SHP77 (cell line): ENCODE measurements around the gene GLRA1.
"Not testable (repeated sequence)": the region's sequence is repeated elsewhere in the genome, so short reads cannot be mapped to it uniquely, and the experiment has no call there.

ENCODE experiments used
- DNase-seq, 2 experiments: peaks; one replicate each; lab custom pipeline; 2025; lab: John Stamatoyannopoulos, UW

GLRA1 gene

GRCh38 chr5:151812757-151813309 is 111.8 kb downstream of the GLRA1 start:
- no peak for DNase-seq

DNA sequence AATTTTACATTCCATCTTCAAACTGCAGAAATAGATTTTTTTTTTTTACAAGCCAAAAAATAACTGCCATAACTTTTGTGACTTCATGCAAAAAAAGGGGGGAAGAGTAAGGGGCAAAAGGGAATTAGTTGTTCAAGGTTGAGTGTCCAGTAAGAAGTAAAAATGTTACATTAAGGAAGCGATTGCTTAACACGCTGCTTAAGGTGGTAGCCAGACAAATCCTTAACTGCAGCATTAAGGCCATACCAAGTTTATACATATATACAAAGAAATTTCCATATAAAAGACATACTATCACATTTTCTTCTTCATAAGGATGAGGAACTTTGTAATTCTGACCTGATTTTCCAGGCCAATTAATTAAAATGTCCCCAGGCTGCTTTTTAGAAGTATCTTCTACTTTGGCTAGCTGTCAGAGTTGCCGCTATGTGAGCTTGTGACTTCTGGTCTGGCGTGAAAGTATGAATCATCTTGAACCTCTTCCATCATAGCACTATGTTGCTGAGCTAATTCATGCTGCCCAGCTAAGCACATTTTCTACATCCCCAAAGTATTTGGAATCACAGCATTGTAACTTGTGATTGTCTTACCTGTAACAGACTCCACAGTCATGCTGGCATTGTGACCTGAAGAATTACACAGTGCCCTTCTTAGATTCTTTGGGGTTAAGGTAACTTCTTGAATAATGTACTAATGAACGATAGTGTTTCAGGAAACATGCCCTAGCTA is 112.9 kb downstream of the GLRA1 start:
- no peak for DNase-seq

GRCh38 chr5:151810897-151811296 is 113.8 kb downstream of the GLRA1 start:
- DNase-seq: no peak

- DNase-seq: no peak
These were observed 114.2 kb downstream of the GLRA1 start for GRCh38 chr5:151810449-151810848.

- no peak for DNase-seq
These were observed 116.0 kb downstream of the GLRA1 start for GRCh38 chr5:151808451-151809169.

DNA sequence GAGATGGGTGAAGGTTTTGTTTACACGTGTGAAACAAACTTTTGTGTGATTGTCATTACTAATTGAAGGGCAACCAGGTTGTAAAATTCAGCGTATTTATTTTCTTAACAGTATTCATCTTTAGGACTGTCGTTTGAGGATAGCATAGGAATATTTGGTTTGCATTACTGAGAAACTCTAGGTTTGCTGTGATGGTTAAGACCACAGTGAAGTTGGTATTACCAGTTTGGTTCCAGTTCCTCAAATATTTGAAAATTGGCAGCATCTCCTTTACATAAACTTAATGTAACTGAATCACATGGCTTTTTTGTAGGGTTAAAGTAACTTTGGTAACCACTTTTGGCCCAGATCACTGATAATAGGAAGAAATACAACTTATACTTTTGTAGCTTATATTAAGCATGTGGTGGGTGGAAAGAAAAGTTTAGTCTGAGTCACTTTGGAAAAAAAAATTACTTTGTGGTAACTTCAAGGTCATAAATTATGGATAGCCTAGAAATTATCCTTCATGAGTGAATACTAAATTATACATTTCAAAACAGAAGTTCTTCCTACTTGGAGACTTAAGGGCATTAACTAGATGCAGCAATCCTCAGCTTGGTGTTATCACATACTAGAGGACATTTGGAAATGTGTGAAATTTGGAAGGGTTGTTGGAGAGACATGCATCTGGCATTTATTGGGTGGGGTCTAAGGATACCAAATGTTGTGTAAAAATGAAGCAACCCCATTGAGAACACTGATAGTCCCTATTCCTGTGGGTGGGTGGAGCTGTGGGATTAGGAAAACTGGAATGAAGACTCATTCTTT is 119.0 kb downstream of the GLRA1 start:
- no peak for DNase-seq

DNA sequence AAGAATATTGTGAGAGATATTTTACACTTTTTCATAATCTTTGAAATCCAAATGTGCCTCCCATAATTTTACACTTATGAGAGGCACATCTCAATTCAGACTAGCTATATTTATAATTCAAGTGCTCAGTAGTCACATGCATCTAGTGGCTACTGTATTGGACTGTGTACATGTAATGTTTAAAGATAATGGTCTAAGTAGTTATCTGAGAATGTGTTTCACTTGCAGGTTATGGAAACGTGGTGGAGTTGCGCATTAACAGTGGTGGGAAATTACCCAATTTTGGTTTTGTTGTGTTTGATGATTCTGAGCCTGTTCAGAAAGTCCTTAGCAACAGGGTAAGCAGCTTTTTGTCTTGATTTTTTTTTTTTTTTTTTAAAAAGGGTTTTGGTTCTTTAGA is 124.1 kb downstream of the GLRA1 start:
- DNase-seq: no peak

DNA sequence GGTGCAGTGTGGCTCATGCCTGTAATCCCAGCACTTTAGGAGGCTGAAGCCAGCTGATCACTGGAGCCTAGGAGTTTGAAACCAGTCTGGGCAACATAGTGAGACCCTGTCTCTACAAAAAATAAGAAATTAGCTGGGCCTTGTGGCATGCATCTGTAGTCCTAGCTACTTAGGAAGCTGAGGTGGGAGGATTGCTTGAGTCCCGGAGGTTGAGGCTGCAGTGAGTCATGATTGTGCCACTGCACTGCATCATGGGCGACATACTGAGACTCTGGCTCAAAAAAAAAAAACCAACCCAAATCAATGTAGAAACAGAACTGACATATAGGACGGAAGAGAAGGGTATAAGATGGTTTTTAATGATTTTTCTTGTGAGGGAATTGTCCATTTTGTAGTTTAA is 125.2 kb downstream of the GLRA1 start:
- no peak for DNase-seq

- DNase-seq: no peak
These were observed 126.0 kb downstream of the GLRA1 start for GRCh38 chr5:151798674-151799073.

GRCh38 chr5:151795426-151795825 is 129.2 kb downstream of the GLRA1 start:
- DNase-seq: no peak

DNA sequence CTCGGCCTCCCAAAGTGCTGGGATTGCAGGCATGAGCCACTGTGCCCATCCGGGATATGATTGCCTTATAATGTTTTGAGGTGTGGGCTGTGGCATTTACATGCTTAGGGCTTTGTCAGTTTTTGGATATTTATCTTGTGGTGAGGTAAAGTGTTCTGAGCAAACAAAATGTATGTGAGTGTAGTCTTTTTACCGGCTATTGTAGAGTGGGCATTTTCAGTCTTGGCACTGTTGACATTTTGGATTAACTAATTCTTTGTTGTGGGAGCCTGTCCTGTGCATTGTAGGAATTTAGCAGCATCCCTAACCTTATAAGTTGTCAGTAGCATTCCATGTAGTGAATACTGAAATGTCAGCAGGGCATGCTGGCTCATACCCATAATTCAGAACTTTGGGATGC is 131.3 kb downstream of the GLRA1 start:
- no peak for DNase-seq

- DNase-seq: no peak
These were observed 136.8 kb downstream of the GLRA1 start for GRCh38 chr5:151787817-151788216.

- no peak for DNase-seq
These were observed 138.2 kb downstream of the GLRA1 start for GRCh38 chr5:151786468-151786867.

DNA sequence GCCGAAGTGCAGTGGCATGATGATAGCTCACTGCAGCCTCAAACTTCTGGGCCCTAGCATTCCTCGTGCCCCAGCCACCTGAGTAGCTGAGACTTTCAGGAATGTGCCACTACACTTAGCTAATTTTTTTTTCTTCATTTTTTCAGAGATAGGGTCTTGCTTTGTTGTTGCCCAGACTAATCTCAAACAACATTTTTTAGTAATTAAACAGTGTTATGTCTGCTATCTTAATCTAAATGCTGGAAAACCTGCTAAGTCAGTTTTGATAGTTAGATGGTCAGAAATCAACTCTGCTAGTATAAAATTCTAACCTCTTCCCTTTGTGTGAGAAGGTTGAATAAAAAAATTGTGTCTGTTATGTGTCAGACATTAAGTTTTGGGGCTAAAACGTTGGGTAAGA is 140.5 kb downstream of the GLRA1 start:
- no peak for DNase-seq

DNA sequence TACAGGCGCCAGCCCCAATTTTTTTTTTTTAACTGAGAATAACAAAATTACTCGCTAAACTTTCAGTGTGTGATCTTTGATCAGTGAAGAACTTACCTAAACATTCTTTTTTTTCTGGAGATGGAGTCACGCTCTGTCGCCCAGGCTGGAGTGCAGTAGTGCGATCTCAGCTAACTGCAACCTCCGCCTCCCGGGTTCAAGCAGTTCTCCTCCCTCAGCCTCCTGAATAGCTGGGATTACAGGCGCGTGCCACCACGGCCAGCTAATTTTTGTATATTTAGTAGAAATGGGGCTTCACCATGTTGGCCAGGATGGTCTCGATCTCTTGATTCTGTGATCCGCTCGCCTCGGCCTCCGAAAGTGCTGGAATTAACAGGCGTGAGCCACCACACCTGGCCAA is 141.0 kb downstream of the GLRA1 start:
- DNase-seq: not testable (repeated sequence)

- DNase-seq: no peak
These were observed 143.4 kb downstream of the GLRA1 start for GRCh38 chr5:151781201-151781600.

GRCh38 chr5:151780348-151780747 is 144.3 kb downstream of the GLRA1 start:
- DNase-seq: no peak

DNA sequence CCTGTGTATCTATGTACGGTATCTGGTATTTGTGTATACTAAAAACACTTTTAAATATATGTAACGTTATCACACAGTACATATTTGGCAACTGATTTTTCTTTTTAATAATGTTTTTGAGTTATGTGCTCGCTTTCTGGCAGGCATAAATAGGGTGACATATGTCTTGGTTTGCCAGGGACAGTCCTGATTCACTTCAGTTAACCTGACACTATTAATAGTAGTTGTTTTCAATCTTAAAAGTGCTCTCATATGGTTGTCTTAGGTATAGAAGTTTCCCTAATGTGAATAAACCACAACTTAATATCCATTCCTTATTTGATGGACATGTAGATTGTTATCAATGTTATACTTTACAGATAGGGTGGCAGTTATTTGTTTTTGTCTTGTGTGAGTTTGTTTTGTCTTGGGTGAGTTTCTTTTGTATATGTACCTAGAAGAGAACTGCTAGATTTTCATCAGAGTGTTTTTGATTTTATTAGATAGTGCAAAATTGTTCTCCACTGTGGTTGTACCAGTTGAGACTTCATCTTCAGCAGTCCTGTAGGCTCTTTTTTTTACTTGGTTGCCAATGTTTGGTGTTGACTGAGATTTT is 145.0 kb downstream of the GLRA1 start:
- no peak for DNase-seq

- no peak for DNase-seq
These were observed 149.5 kb downstream of the GLRA1 start for GRCh38 chr5:151775025-151775606.

DNA sequence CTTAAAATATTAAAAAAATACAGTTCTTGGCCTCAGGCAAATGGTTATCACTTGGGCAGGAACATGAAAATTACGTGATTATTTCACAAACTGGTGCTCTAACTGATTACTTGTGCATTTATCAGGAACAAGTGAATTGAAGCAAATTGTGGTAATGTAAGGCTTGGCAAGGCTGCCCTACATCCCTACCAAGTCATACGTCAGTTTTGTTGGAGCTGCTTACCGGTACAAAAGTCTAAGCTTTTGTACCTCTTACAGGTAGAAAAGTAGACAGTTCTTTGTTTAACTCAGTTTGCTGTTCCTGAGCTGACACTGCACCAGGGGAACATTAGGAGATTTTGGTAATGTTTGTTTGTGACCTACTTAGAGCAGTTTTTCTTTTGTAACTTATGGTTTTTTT is 150.7 kb downstream of the GLRA1 start:
- DNase-seq: no peak

DNA sequence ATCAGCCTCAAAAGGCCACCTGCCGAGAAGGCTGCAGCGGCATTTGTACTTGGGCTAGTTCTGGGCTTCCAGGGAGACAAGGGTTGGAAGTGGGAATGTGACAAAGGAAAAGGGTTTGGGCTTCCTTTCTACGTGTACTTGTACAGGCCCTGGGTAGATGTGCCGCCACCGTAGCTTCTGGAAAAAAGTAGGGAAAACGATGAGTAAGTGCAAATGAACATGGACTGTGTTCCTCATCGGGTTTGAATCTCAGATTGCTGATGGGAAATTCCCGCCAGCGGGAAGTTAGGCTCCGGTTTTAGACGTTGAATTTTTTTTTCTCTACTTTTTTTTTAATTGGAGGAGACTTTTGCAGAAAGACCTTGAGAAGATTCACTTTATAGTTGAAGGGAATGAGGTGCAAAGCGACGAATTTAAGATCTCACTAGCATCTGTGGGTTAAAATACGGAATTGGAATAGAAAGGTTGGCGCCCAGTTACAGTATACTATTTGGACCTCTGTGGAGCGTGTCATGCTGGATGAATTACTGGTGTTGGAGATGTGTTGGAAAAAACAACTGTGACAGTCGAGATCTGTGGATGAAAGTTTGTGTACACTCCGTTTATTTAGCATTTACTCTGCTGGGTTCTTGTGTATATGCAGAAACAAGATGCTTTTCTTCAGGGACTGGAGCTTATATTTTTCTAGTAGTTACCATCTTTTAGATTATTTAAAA is 151.6 kb downstream of the GLRA1 start:
- no peak for DNase-seq
